C4-2B (cell line): ENCODE results near the gene TMEM239.

Experiments used
- H3K27ac ChIP-seq: fragments of 450-650 bp; 2 replicates; pipeline ENCODE4 v1.5.1; 2017
- ZFX ChIP-seq: fragments of 450-650 bp; IDR thresholded peaks from 2 replicates; pipeline ENCODE4 v1.6.1; 2017
- TF ChIP-seq, protein P1 (sequence below): fragments of 450-650 bp; conservative IDR thresholded peaks from 2 replicates; pipeline ENCODE4 v1.5.1; 2017; ENCODE audit warnings: mild to moderate bottlenecking

The TMEM239 gene

DNA sequence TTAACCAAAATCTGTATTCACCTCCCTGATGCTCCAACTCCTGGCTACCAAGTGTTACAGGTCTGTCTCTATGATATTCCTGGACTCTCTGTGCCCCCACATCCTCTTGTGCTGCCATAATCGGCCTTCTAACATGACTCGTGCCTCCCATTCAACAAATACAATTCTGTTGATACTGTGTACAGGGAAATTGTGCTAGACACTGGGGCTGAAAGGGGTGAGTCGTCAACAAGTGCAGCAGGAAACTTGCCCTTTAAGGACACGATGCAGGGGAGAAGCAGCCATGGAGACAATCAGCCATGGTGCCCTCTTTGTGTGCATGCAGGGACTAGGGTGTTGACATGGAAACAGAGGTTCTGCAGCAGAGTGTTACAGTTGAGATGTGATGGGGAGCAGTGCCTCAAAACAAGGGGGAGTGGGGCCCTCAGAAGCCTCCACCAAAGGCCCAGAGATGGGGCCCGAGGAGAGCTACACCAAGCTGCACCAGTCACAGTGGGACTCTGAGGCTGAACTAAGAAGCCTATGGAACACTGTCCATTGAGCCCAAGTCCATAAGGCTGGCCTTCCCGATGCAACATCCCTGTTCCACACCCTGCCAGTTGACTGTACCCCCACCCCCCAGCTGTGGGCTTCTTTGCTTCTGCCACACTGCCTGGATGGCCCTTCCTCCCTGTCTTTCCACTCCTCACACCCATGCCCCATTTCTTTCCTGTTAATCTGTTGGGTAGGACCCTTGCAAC, 21.2 kb downstream of the TMEM239 start:
- TF ChIP-seq, protein P1, sequence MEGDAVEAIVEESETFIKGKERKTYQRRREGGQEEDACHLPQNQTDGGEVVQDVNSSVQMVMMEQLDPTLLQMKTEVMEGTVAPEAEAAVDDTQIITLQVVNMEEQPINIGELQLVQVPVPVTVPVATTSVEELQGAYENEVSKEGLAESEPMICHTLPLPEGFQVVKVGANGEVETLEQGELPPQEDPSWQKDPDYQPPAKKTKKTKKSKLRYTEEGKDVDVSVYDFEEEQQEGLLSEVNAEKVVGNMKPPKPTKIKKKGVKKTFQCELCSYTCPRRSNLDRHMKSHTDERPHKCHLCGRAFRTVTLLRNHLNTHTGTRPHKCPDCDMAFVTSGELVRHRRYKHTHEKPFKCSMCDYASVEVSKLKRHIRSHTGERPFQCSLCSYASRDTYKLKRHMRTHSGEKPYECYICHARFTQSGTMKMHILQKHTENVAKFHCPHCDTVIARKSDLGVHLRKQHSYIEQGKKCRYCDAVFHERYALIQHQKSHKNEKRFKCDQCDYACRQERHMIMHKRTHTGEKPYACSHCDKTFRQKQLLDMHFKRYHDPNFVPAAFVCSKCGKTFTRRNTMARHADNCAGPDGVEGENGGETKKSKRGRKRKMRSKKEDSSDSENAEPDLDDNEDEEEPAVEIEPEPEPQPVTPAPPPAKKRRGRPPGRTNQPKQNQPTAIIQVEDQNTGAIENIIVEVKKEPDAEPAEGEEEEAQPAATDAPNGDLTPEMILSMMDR = no peak
- TF ChIP-seq ZFX = no peak
- H3K27ac ChIP-seq = no peak overlapping the region

DNA sequence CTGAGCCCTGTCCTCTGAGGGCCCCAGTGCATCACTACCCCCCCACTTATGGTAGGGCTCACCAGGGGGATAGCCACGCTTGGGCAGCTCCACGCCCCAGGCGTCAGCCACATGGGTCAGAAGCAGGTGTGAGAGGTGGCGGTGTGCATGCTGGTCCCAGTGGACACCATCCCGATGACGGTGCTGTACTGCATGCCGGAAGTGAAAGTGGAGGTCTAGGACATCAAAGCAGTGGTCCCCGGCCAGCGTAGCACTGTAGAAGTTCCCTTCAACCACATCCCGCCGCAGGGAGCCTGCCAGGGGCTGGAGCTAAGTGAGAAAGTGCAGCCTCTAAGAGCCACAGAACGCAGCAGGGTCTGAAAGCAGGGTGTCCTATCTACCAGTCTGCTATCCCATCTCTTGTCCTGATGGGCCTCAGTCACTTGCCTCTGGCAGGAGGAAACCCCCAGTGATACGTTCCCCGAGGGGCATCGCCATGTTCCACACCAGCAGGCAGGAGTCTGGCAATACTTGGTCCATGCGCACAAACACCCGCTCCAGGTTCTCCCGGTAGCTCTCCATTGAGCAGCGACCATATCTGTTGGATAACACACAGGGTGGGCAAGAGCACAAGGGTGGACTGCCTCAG, 22.1 kb downstream of the TMEM239 start:
- H3K27ac ChIP-seq = no peak overlapping the region
- TF ChIP-seq ZFX = no peak
- TF ChIP-seq, protein P1 = no peak

DNA sequence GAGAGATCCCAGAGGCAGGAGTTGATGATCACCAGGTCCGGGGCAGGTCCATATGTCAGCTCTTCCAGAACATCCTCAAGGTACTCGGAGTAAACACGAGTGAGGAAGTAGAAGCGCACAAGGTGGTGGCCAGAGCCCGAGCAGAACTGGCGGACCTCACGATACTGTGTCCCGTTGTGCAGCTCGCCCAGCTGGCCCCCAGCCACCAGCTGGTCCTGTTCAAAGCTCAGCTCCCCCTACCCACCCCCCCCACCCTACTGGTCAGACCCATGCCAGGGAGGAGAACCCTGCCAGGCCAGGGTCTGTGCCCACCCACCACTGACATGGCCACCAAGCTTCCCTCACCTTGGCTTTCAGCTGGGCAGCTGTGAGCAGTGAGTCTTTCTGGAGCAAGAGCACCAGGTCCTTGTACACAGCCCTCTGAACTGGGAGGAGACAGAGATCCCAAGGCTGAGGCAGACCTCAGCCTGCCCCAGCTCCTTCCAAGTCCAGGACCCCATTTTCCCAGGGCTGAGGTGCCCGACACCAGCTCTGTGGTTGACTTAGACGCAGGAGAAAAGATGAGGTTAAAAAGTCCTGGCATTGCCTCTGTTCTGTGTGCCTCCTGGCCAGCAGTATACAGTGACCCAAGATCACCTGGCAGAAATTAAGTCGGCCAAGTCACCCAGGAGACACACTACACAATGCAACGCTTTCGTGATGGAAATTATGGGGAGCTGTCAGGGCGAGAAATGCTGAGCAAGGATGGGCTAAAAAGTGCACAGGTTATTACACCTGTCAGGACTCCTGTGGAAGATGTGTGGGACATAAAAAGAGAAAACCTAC, 22.9 kb downstream of the TMEM239 start:
- TF ChIP-seq ZFX = no peak
- TF ChIP-seq, protein P1 = no peak
- H3K27ac ChIP-seq = peak overlapping the region; percentile 99

DNA sequence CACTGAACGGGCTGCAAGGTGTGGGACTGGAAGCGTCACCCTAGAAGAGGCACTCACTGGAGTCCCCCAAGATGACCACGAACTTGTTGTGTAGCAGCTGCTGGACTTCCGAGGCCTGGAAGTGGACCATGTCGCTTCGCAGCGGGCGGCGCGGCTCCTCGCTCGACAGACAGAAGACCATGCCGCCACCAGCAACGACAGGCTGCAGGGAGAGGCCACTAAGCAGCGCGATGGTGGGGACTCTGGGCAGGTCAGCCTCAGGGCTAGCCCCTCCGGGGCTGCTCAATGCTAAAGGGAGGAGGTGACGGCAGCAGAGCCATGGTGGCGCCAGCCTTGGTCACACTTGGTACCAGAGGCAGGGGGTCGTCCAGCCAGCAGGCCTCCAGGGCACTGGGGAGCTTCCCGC, 23.6 kb downstream of the TMEM239 start:
- no peak for TF ChIP-seq ZFX
- TF ChIP-seq, protein P1 = no peak
- H3K27ac ChIP-seq = peak overlapping the region; percentile 99

DNA sequence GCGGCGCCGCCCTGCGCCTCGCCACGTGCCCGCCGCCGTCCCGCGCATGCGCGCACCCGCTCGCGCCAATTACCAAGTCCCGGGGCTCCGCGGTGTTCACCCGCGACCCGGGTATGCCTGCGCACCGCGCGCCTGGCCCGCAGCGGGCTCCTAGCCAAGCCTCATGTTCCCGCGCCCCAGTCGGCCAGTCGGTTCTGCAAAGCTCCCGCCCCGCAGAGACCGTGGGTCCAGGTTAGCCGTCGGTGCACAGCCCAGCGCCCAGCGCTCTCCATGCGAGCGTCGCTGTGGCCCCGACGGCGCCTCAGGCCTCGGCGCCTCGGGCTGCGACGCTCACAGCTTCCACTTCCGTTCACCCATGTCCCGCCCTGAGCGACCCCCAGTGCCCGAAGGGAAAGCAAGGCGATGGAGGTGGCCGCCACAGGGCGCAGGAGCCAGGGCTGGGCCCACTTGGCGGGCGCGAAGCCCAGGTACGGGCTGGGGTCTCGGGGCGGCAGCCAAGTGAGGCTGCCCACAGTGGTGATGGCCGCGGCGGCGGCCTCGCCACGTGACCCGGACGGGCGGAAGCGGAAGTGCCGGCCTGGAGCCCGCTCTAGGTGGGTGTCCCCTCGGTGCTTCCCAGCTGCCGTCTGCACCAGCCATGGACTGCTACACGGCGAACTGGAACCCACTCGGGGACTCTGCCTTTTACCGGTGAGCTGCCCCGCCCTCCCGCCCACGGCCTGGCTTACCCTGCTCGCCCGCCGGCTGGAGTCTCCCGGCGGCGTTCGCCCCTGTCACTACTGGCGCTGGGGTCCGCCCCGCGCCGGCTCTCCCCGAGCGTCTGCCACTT, 24.2 kb downstream of the TMEM239 start, which contains the start of the genes PCED1A and VPS16:
Gene PCED1A (minus strand): TSS at position 518 of the 829 bp plus-strand sequence. CDS start 743 bp downstream, outside the sequence.
Gene VPS16 (plus strand): TSS at position 608 of the 829 bp plus-strand sequence. CDS start 30 bp downstream, at position 638.
- TF ChIP-seq ZFX = peak; percentile 96
- TF ChIP-seq, protein P1 = no peak
- peak within 1 kb of the TSS; percentile 99 for H3K27ac ChIP-seq

DNA sequence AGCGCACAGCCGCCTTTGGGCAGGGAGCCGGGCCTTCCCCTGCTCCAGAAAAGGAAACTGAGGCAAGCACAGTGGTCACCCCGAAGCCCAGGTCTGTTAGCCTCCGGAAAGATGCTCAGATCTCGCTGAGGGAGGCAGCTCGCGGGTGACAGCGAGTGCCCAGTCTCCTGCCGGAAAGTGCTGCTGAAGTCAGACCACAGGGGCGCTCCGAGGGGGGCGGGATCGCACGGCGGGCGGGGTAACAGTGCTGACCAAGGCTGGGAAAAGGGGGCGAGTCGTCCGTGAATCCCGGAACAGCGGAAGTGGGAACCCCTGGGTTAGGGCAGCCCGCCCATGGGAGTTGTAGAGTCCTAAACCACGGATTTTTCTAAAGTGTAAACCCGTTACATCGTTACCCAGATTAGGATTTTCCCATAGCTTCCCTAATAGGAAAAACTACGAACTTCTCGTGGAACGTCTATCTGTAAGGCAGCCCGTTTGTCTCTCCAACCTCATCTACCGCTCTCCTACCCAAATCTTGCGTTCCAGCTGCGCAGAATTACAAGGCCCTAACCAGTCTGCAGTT, 24.9 kb downstream of the TMEM239 start:
- TF ChIP-seq ZFX = no peak
- TF ChIP-seq, protein P1 = no peak
- H3K27ac ChIP-seq = peak overlapping the region; percentile 99
